GM23338 (cell line): ENCODE data around the gene ARHGEF1. TPM values are rescaled to one million over a fixed set of nuclear protein-coding genes. Genes with fewer than 3 reads are reported as not detected.
"Not testable (repeated sequence)": the region's sequence is repeated elsewhere in the genome, so short reads cannot be mapped to it uniquely, and the experiment has no call there.

Experiments
- ATAC-seq: fragments of 200-7000 bp; cut with Tn5 transposase; 3 replicates; pipeline ENCODE4 v1.9.1; 2020
- DNase-seq: peaks from one replicate; pipeline ENCODE4 v3.0.0-alpha.2; 2015; ENCODE audit warnings: low spot score
- H2AFZ ChIP-seq: fragments of 200-600 bp; sonication (generic); 2 replicates; pipeline ENCODE4 v1.8.0; 2016; ENCODE audit warnings: antibody characterized with exemption, mild to moderate bottlenecking, moderate library complexity
- H3F3A ChIP-seq: fragments of 200-600 bp; sonication (generic); replicated peaks from 2 replicates; pipeline ENCODE4 v1.8.0; 2017; ENCODE audit warnings: antibody characterized with exemption, mixed run types, low read depth
- H3K27ac ChIP-seq: fragments of 200-600 bp; sonication (generic); 2 replicates; pipeline ENCODE4 v1.6.1; 2016; ENCODE audit warnings: low read depth
- H3K27me3 ChIP-seq: fragments of 200-600 bp; sonication (generic); 2 replicates; pipeline ENCODE4 v1.8.0; 2016; ENCODE audit warnings: mild to moderate bottlenecking, mixed run types, moderate library complexity; ENCODE audit not compliant: insufficient read depth
- H3K36me3 ChIP-seq: fragments of 200-600 bp; sonication (generic); 2 replicates; pipeline ENCODE4 v1.8.0; 2016; ENCODE audit warnings: mild to moderate bottlenecking; ENCODE audit not compliant: insufficient read depth
- H3K4me1 ChIP-seq: fragments of 200-600 bp; sonication (generic); 2 replicates; pipeline ENCODE4 v1.8.0; 2016; ENCODE audit warnings: mild to moderate bottlenecking, moderate library complexity; ENCODE audit not compliant: insufficient read depth
- H3K4me2 ChIP-seq: fragments of 200-600 bp; sonication (generic); 2 replicates; pipeline ENCODE4 v1.7.1; 2017; ENCODE audit warnings: mixed run types
- H3K4me3 ChIP-seq: fragments of 200-600 bp; sonication (generic); 2 replicates; pipeline ENCODE4 v1.6.1; 2016; ENCODE audit warnings: mixed run types
- H3K79me2 ChIP-seq: fragments of 200-600 bp; sonication (generic); replicated peaks from 2 replicates; pipeline ENCODE4 v1.8.0; 2017; ENCODE audit warnings: mild to moderate bottlenecking; ENCODE audit not compliant: insufficient read depth
- H3K9me2 ChIP-seq: fragments of 200-600 bp; sonication (generic); 2 replicates; pipeline ENCODE4 v1.8.0; 2017; ENCODE audit not compliant: insufficient read depth
- H4K20me1 ChIP-seq: fragments of 200-600 bp; sonication (generic); replicated peaks from 2 replicates; pipeline ENCODE4 v1.8.0; 2017; ENCODE audit warnings: mild to moderate bottlenecking; ENCODE audit not compliant: insufficient read depth
- H3K27ac Mint-ChIP-seq: 2 replicates; pipeline ENCODE4 v1.8.0; 2020; ENCODE audit warnings: inconsistent platforms, mild to moderate bottlenecking, moderate library complexity, mixed read lengths
- H3K27me3 Mint-ChIP-seq: 3 replicates; pipeline ENCODE4 v1.8.0; 2022; ENCODE audit warnings: low read depth, mild to moderate bottlenecking, moderate library complexity, mixed read lengths, inconsistent platforms; ENCODE audit not compliant: insufficient read depth, poor library complexity
- H3K36me3 Mint-ChIP-seq: 3 replicates; pipeline ENCODE4 v1.8.0; 2021; ENCODE audit warnings: low read depth, mild to moderate bottlenecking, inconsistent platforms, moderate library complexity, mixed read lengths
- H3K4me1 Mint-ChIP-seq: 3 replicates; pipeline ENCODE4 v1.8.0; 2020; ENCODE audit warnings: mild to moderate bottlenecking, inconsistent platforms, mixed read lengths
- H3K4me3 Mint-ChIP-seq: 3 replicates; pipeline ENCODE4 v1.8.0; 2021; ENCODE audit warnings: moderate library complexity, mild to moderate bottlenecking, inconsistent platforms, mixed read lengths
- H3K9me3 Mint-ChIP-seq: 3 replicates; pipeline ENCODE4 v1.8.0; 2020; ENCODE audit warnings: moderate library complexity, mild to moderate bottlenecking, inconsistent platforms, mixed read lengths
- CTCF ChIP-seq, 2 experiments: fragments of 200-600 bp in 1 of 2; sonication (generic) in 1 of 2; conservative IDR thresholded peaks; 2 replicates each; pipeline versions ENCODE4 v1.5.1 to v1.6.1; 2016 to 2017; ENCODE audit warnings: antibody characterized with exemption in 2 of 2, low read depth in 2 of 2, mild to moderate bottlenecking in 2 of 2, moderate library complexity in 1 of 2
- POLR2AphosphoS5 ChIP-seq: IDR thresholded peaks from 2 replicates; pipeline ENCODE4 v1.6.1; 2016; ENCODE audit warnings: antibody characterized with exemption, low read depth
- STAT1 ChIP-seq: IDR thresholded peaks from one replicate; pipeline ENCODE4 v1.6.1; 2016; ENCODE audit warnings: antibody characterized with exemption; ENCODE audit not compliant: unreplicated experiment
- ZNF114 ChIP-seq: fragments of 250-450 bp; sonication (Bioruptor Pico); IDR thresholded peaks from 2 replicates; pipeline ENCODE4 v1.5.0; 2020; ENCODE audit warnings: mild to moderate bottlenecking, moderate library complexity
- ZNF462 ChIP-seq: fragments of 250-450 bp; sonication (Bioruptor Pico); IDR thresholded peaks from 2 replicates; pipeline ENCODE4 v1.5.0; 2020; ENCODE audit warnings: mild to moderate bottlenecking, moderate library complexity
- polyA plus RNA-seq: library from polyadenylated mRNA; unstranded; fragments of >200 nt; fragmentation: Nextera tagmentation; extraction: Ambion mirVana; gene quantifications from 2 replicates; pipeline ENCODE4 v1.2.1, GENCODE V29; 2016
- total RNA-seq: library from RNA; depleted of rRNA; stranded (reverse); fragments of >200 nt; shearing (Covaris generic); gene quantifications from 2 replicates; pipeline ENCODE4 v1.2.3, GENCODE V29; 2014

The ARHGEF1 gene
- total and polyA plus RNA-seq, 2 experiments from 2014 or later: 41.3 to 44.7 TPM

GRCh38 chr19:41872384-41872774, 10.6 kb upstream of the ARHGEF1 start:
- peaks cover 33% of the 10 kb centered on the region for H3K27me3 Mint-ChIP-seq
- H3F3A ChIP-seq: peaks cover 53% of the 10 kb centered on the region
- H3K4me3 Mint-ChIP-seq: no peak overlapping the region
- no peak overlapping the region for H2AFZ ChIP-seq
- peaks cover 29% of the 10 kb centered on the region for H4K20me1 ChIP-seq
- DNase-seq (no peak), ATAC-seq (peak; percentile 3)
- peaks cover 11% of the 10 kb centered on the region for H3K4me1 Mint-ChIP-seq
- H3K4me1 ChIP-seq: 0 out of 2 replicates have a peak, but pooled peaks cover 6% of the 10 kb centered on the region
- peaks cover 45% of the 10 kb centered on the region for H3K36me3 Mint-ChIP-seq
- no peak overlapping the region for H3K4me3 ChIP-seq
- H3K4me2 ChIP-seq: no peak overlapping the region
- H3K27me3 ChIP-seq: no peaks in the 10 kb centered on the region; the same call in 1 of the 2 replicates
- peak overlapping the region; percentile 98 for H3K27ac ChIP-seq
- TF ChIP-seq POLR2AphosphoS5: peak; percentile 74
- TF ChIP-seq ZNF462: no peak
- H3K9me3 Mint-ChIP-seq: no peaks in the 10 kb centered on the region
- H3K36me3 ChIP-seq: peaks cover 37% of the 10 kb centered on the region
- peaks cover 9% of the 10 kb centered on the region; the same call in 1 of the 2 replicates for H3K79me2 ChIP-seq
- H3K9me2 ChIP-seq: no peaks in the 10 kb centered on the region
- no peak overlapping the region for H3K27ac Mint-ChIP-seq

GRCh38 chr19:41872775-41873647, 10.0 kb upstream of the ARHGEF1 start:
- Mint-ChIP-seq H3K4me3 (no peak overlapping the region; the same call in 2 of the 3 replicates), H3K9me3 (no peaks in the 10 kb centered on the region), H3K27me3 (peaks cover 33% of the 10 kb centered on the region), H3K36me3 (peaks cover 39% of the 10 kb centered on the region), H3K4me1 (peaks cover 9% of the 10 kb centered on the region), H3K27ac (no peak overlapping the region)
- peaks cover 31% of the 10 kb centered on the region for H3K36me3 ChIP-seq
- H3K4me2 ChIP-seq: no peak overlapping the region
- no peak overlapping the region for H2AFZ ChIP-seq
- no peak overlapping the region for H3K4me3 ChIP-seq
- no peaks in the 10 kb centered on the region; the same call in 1 of the 2 replicates for H3K27me3 ChIP-seq
- TF ChIP-seq CTCF (conservative IDR thresholded peaks at IDR 0.05; ENCODE audit: low read depth in 2 of 2): peak; percentile 85 to 89
- TF ChIP-seq POLR2AphosphoS5: peak; percentile 70
- no peak for TF ChIP-seq ZNF114 (CRISPR knock-in tag)
- TF ChIP-seq STAT1: no peak
- H3K79me2 ChIP-seq: peaks cover 3% of the 10 kb centered on the region; the same call in 1 of the 2 replicates
- no peaks in the 10 kb centered on the region for H3K9me2 ChIP-seq
- H3K27ac ChIP-seq: peak overlapping the region; percentile 98
- H4K20me1 ChIP-seq: peaks cover 22% of the 10 kb centered on the region
- ATAC-seq (peak; percentile 80), DNase-seq (peak; percentile 96)
- peaks cover 47% of the 10 kb centered on the region for H3F3A ChIP-seq
- H3K4me1 ChIP-seq: 0 out of 2 replicates have a peak, but pooled peaks cover under 1% of the 10 kb centered on the region

GRCh38 chr19:41875973-41876372, 7.0 kb upstream of the ARHGEF1 start:
- peaks cover 10% of the 10 kb centered on the region for H3K36me3 Mint-ChIP-seq
- H3K27ac Mint-ChIP-seq, H3K4me1 Mint-ChIP-seq, H3K4me2 ChIP-seq, H4K20me1 ChIP-seq, H3K4me3 Mint-ChIP-seq, H3K4me3 ChIP-seq, DNase-seq, H3K9me3 Mint-ChIP-seq, H2AFZ ChIP-seq, ATAC-seq, H3K27ac ChIP-seq, H3K79me2 ChIP-seq, H3K27me3 ChIP-seq, H3K4me1 ChIP-seq, H3K9me2 ChIP-seq, H3K36me3 ChIP-seq: not testable (repeated sequence)
- H3K27me3 Mint-ChIP-seq: peaks cover 33% of the 10 kb centered on the region
- peaks cover 19% of the 10 kb centered on the region for H3F3A ChIP-seq
